Measurements from ENCODE around the gene PITX2. TPM values are rescaled to one million over a fixed set of nuclear protein-coding genes. Genes with fewer than 3 reads are reported as not detected.

The PITX2 gene
- total and polyA plus RNA-seq, 2 of the 8 experiments (the other 6 are each of a cell fraction or from before 2014, with no cell fraction given), result 0.09 to 0.67 TPM

DNA sequence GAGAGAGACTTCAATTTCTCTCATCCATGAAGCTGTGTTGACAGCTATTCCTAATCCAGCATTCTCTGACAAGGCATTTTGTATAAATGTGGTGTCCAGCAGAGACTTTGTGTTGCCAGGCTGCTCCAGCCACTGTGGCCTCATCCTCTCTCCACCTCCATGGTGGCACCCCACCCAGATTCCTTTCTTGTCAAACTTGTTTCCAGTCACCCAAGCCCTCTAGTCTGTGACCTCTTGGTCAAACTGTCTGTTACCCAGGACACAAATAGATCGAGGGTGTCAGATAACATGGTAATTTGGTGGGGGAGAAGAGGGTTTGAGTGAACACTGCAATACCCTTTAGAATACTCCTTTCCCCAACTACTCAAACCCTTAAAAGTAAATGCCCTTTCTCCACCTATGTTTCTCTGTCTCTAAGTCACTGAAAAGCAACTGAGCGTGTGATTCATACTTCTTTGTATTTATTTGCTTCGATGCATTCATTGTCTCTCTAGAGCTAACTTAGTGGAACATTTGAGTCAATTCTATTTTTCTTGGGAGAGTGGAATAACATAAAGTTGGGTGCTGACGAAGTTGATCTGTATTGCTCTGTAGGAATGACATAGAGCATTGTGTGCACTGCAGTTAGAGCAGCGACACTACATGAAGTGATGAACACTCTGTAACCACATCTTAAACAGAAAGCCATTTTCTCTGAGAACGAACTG, 13.7 kb downstream of the PITX2 start:
- H3K14ac ChIP-seq (ENCODE audit: insufficient read length), result no peak overlapping the region
- peaks cover 0 to 19% of the 10 kb centered on the region in 2 experiments for H4K20me1 ChIP-seq (replicated peaks in 1 of 2; ENCODE audit: control insufficient read depth in 1 of 2, insufficient read depth in 2 of 2, low read length in 2 of 2)
- no peak overlapping the region for H3K23ac ChIP-seq (ENCODE audit: insufficient read length)
- no peak overlapping the region for H2BK20ac ChIP-seq (ENCODE audit: low read length)
- H3K4me3 ChIP-seq (ENCODE audit: extremely low read depth in 1 of 4, insufficient read depth in 2 of 4, low read depth in 3 of 4, low read length in 4 of 4), result no peak overlapping the region
- no peak overlapping the region for H2BK15ac ChIP-seq (ENCODE audit: low read length)
- no peaks in the 10 kb centered on the region for H3K36me3 ChIP-seq (ENCODE audit: control insufficient read depth in 2 of 4, insufficient read depth in 4 of 4, low read length in 3 of 4)
- no peaks in the 10 kb centered on the region for H3K79me2 ChIP-seq (ENCODE audit: control insufficient read depth in 1 of 2, insufficient read depth in 2 of 2, low read length in 2 of 2)
- H4K91ac ChIP-seq (replicated peaks; ENCODE audit: insufficient read length, low read length), result no peak overlapping the region
- H3K27ac ChIP-seq (ENCODE audit: low read depth, low read length), result no peak overlapping the region
- no peaks in the 10 kb centered on the region for H3K79me1 ChIP-seq (ENCODE audit: low read depth, low read length)
- CTCF ChIA-PET (ENCODE audit: partially characterized antibody), result interaction anchor here (0.6 kb wide), 1 partner anchor 13 kb away, joined by 6 read pairs; no protein-coding TSS in a partner anchor
- no peak overlapping the region for H2BK12ac ChIP-seq (ENCODE audit: low read depth, low read length)
- H4K5ac ChIP-seq (ENCODE audit: insufficient read length, low read depth, low read length), result no peak overlapping the region
- H3K4me2 ChIP-seq (ENCODE audit: insufficient read depth in 1 of 2, low read depth in 2 of 2, low read length in 2 of 2), result no peak overlapping the region; a peak in 1 of 4 replicates
- WGBS, 2 experiments (ENCODE audit: extremely low coverage in 1 of 2, insufficient coverage in 1 of 2, insufficient read length in 1 of 2, insufficient replicate concordance in 2 of 2, low coverage in 1 of 2, low lambda C conversion rate in 2 of 2, missing lambda C conversion rate in 1 of 2), result 53% methylated on average over 6 of the region's 6 CpGs; no CpG with 5 or more reads in 1 of the 2 experiments
- H2AK5ac ChIP-seq (ENCODE audit: low read depth, low read length), result no peak overlapping the region
- POLR2A ChIA-PET (ENCODE audit: partially characterized antibody), result no interaction called here
- H3K23me2 ChIP-seq (ENCODE audit: low read depth, low read length), result peaks cover 5% of the 10 kb centered on the region; the same call in 1 of the 2 replicates
- no peak overlapping the region for H2BK5ac ChIP-seq (ENCODE audit: low read depth, low read length)
- H3K9ac ChIP-seq (replicated peaks in 1 of 4; ENCODE audit: extremely low read depth in 1 of 4, low read depth in 3 of 4, low read length in 3 of 4), result no peak overlapping the region
- no peak overlapping the region for H3K56ac ChIP-seq (replicated peaks; ENCODE audit: insufficient read length, low read depth, low read length)
- H2BK120ac ChIP-seq (replicated peaks; ENCODE audit: low read depth, low read length), result no peak overlapping the region
- peaks cover 44 to 63% (median 56%) of the 10 kb centered on the region in 4 experiments for H3K27me3 ChIP-seq (replicated peaks in 1 of 4; ENCODE audit: control insufficient read depth in 3 of 4, extremely low read depth in 1 of 4, insufficient read depth in 3 of 4, low read length in 3 of 4)
- FAIRE-seq (no peak), DNase-seq (ENCODE audit: low read depth in 1 of 2, low spot score in 2 of 2) (no peak)
- no peak overlapping the region for H2AFZ ChIP-seq (ENCODE audit: low read length)
- no peak overlapping the region for H3K18ac ChIP-seq (ENCODE audit: extremely low read depth, low read length)
- no peak overlapping the region for H4K8ac ChIP-seq (ENCODE audit: extremely low read depth, insufficient read depth, low read length)
- H3K4ac ChIP-seq (replicated peaks; ENCODE audit: insufficient read length, low read depth, low read length), result no peak overlapping the region
- no peaks in the 10 kb centered on the region for H3K9me3 ChIP-seq (ENCODE audit: insufficient read depth in 2 of 2, low read depth in 1 of 2, low read length in 1 of 2)
- peaks cover 0 to 21% (median 3%) of the 10 kb centered on the region in 4 experiments; a peak in 5 of 7 replicates for H3K4me1 ChIP-seq (replicated peaks in 1 of 4; ENCODE audit: control insufficient read depth in 3 of 4, insufficient read depth in 4 of 4, low read length in 3 of 4)
- TF ChIP-seq TBP (IDR thresholded peaks at IDR 0.05; ENCODE audit: low read depth, low read length), result no peak
- TF ChIP-seq SP2 (IDR thresholded peaks at IDR 0.05; ENCODE audit: low read length), result no peak
- TF ChIP-seq POU5F1 (IDR thresholded peaks at IDR 0.05; ENCODE audit: low read depth, low read length), result no peak
- TF ChIP-seq CBX8 (IDR thresholded peaks at IDR 0.05; ENCODE audit: borderline replicate concordance, low read depth, low read length), result no peak
- TF ChIP-seq ASH2L (IDR thresholded peaks at IDR 0.05; ENCODE audit: low read length), result no peak
- no peak for TF ChIP-seq NRF1 (IDR thresholded peaks at IDR 0.05; ENCODE audit: low read depth, low read length)
- no peak for TF ChIP-seq ZNF274 (IDR thresholded peaks at IDR 0.05; ENCODE audit: borderline replicate concordance, extremely low read depth, low read length)
- no peak for TF ChIP-seq RBBP5 (IDR thresholded peaks at IDR 0.05; ENCODE audit: borderline replicate concordance, low read depth, low read length)
- no peak for TF ChIP-seq EGR1 (IDR thresholded peaks at IDR 0.05; ENCODE audit: borderline replicate concordance, low read depth, low read length)
- TF ChIP-seq, protein P1, sequence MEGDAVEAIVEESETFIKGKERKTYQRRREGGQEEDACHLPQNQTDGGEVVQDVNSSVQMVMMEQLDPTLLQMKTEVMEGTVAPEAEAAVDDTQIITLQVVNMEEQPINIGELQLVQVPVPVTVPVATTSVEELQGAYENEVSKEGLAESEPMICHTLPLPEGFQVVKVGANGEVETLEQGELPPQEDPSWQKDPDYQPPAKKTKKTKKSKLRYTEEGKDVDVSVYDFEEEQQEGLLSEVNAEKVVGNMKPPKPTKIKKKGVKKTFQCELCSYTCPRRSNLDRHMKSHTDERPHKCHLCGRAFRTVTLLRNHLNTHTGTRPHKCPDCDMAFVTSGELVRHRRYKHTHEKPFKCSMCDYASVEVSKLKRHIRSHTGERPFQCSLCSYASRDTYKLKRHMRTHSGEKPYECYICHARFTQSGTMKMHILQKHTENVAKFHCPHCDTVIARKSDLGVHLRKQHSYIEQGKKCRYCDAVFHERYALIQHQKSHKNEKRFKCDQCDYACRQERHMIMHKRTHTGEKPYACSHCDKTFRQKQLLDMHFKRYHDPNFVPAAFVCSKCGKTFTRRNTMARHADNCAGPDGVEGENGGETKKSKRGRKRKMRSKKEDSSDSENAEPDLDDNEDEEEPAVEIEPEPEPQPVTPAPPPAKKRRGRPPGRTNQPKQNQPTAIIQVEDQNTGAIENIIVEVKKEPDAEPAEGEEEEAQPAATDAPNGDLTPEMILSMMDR (IDR thresholded peaks at IDR 0.05; ENCODE audit: control extremely low read depth in 1 of 3, insufficient read depth in 1 of 3, low read depth in 1 of 3, low read length in 3 of 3), result no peak
- no peak for TF ChIP-seq KDM1A (IDR thresholded peaks at IDR 0.05; ENCODE audit: borderline replicate concordance, low read length)
